SH-SY5Y (cell line): Measurements from ENCODE around the gene KCNIP3.

ENCODE experiments used
- GATA2 ChIP-seq: IDR thresholded peaks from 2 replicates; pipeline ENCODE4 v1.6.1; 2011; ENCODE audit warnings: mild to moderate bottlenecking, low read depth, low read length
- GATA3 ChIP-seq: IDR thresholded peaks from 2 replicates; pipeline ENCODE4 v1.6.1; 2011; ENCODE audit warnings: low read depth, mild to moderate bottlenecking, low read length, moderate library complexity

KCNIP3 gene

DNA sequence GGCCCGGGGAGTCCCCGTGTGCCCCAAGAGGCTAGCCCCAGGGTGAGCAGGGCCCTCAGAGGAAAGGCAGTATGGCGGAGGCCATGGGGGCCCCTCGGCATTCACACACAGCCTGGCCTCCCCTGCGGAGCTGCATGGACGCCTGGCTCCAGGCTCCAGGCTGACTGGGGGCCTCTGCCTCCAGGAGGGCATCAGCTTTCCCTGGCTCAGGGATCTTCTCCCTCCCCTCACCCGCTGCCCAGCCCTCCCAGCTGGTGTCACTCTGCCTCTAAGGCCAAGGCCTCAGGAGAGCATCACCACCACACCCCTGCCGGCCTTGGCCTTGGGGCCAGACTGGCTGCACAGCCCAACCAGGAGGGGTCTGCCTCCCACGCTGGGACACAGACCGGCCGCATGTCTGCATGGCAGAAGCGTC, 88.4 kb downstream of the KCNIP3 start:
- TF ChIP-seq GATA2 (no peak), GATA3 (no peak)

DNA sequence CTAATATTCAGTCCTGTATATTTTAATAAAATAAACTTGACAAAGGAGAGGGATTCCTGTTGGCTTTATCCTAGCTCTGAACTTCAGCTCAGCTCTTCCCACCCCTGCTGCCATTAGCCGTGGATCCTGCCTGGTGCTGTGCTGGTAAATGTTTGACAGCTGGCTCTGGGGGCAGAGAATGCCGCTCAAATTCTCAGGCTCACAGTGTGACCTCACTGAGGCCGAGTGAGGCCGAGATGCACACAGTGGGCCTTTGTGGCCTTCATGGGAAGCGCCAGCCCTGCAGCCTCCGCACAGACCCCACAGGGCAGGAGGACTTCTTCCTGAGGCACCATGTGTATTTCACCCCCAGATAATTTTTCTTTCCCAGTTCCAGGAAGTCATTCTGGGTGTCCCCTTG, 88.9 kb downstream of the KCNIP3 start:
- no peak for TF ChIP-seq GATA2
- TF ChIP-seq GATA3 = no peak

DNA sequence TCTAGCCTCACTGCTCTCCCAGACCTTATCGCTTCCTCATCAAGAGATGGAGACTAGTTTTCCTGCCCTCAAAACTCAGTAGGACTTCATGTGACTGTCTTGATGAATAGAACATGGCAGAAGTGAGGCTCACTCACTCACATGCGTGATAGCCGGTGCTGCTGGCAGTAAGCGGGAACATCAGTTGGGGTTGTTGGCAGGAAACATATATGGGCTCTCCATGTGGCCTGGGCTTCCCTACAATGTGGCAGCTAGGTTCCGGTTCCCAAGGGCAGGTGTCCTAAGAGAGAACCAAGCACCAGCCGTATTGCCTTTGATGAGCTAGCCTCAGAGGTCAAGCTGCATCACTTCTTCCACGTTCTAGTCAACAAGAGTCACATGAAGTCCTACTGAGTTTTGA, 90.2 kb downstream of the KCNIP3 start:
- no peak for TF ChIP-seq GATA3
- no peak for TF ChIP-seq GATA2

DNA sequence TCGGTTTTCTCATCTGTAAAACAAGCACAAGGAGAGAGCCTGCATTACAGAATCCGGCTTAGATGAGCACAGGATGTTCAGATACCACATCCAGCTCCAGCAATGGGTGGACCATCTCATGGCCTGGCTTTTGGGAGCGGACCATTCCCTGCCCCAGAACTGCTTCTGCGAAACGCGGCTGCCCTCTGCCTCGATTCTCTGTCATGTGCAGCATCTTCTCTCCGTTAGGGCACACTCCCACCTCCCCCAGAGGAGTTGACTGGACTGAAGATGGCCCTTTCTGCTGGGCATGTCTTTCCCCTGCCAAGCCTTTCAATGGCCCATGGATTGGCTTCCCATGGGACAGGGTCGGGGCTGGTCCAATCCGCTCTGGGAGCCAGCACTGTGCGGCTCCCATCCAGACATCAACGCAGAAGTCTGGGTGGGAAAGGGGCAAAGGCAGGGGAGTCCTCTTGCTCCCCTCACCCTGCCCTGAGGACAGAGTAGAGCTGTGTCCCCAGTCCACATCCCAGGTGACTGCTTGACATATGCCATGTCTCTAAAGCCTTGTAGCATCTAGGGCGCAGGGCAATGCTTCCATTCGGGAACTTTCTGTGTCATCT, 91.0 kb downstream of the KCNIP3 start:
- TF ChIP-seq GATA3 = no peak
- no peak for TF ChIP-seq GATA2

DNA sequence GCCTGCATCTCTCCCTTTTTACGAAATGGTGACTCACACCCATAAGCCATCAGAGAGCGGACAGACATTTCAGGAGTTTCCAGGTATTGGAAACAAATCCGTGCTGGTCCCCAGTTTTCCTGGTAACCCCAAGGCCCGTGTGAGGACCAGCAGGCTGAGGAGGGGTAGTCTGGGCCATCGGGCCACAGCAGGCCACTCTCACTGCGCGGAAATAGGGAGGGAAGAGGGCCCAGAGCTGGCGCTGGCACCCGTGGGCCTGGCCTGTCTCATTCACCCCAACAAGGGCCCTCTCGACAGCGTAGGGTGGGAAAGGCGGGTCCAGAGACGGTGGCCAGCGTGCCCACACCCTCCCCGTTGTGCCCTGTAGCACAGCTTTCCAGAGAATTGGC, 91.7 kb downstream of the KCNIP3 start:
- TF ChIP-seq GATA3 (no peak), GATA2 (no peak)

DNA sequence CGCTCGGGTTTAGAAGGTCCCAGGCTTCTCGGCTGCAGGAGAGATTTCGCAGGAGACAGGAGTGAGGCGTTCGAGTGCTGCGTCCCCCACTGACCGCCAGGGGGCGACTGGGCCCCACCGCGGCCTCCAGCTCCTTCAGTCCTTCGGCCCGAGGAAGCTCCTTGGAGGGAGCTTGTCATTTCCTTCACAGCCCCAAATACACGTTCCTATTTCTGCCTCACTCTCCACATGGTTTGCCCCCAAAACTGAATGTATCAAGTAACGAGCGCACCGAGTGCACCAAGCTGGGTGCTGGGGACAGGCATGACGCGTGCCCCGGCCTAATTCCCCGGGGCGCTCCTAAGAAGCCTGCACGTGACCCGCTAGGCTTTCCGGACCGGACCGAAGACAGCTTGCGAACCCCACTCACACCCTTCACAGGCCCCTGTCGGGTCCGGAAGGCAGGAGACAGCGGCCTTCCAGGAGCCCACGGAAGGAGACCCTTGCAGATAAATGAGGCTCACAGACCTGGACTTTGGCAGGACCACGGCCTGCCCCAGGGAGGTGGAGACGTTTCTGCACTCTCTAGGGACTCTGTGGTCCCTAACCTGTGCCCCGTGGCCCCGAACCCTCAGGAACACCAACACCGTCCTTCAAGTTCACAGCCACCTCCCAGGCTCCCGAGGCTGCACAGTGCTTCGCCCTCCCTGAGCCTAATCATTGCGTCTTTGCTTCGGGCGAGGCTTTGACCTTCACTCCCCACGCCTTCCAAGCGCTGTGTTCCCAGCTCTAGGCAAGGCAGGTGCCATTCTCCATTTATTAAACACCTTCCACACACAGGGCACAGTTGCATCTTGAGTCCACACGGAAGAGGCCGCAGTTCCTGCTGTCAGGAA, 92.3 kb downstream of the KCNIP3 start:
- TF ChIP-seq GATA2 (no peak), GATA3 (no peak)

DNA sequence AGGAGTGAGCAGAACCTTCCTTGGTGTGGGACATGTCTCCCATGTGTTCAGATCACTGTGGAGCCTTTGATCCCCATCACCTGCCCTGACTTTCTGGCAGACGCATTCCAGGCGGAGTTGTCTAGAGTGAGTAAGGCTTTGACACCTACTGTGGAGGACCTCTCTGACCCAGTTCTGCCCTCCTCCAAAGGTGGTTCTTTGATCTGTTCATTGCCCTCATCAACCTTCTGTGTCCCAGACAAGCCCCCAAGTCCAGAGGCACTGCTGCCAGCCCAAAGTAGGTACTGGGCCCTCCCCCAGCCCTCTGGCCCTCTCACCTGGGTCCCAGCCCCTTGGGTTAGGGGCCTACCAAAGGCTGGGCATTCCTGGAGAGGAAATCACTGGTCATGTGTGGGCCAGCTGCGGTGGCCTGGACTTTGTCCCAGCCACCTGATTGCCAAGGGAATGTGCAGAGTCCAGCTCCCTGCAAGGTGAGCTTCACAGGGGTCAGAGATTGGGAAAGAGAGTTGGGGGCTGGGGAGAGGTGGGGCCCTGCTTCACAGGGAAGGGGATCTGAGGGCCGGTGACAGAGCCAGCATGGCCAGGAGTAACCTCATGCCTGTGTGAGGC, 93.2 kb downstream of the KCNIP3 start:
- TF ChIP-seq GATA3 (no peak), GATA2 (no peak)

DNA sequence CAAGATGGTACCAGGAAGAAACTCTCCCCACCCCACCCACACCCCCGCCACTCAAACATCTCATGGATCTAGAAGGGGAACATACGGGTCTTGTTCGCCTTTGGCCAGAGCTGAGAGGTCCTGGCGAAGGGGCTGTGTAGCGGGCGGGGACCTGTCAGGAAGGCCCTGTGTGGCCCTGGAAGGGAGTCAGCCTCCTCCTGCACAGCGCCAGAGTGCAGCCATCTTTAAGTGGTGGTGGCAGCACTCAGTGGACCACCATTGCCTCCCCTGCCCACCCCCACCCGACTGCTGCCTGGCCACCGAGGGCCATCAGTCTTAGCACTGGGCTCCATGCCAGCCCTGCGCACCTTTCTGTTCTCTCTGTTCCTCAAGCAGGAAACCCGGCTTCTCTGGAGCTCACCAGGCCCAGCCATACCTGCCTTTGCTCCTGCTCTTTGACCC, 93.8 kb downstream of the KCNIP3 start:
- no peak for TF ChIP-seq GATA2
- TF ChIP-seq GATA3 = no peak

DNA sequence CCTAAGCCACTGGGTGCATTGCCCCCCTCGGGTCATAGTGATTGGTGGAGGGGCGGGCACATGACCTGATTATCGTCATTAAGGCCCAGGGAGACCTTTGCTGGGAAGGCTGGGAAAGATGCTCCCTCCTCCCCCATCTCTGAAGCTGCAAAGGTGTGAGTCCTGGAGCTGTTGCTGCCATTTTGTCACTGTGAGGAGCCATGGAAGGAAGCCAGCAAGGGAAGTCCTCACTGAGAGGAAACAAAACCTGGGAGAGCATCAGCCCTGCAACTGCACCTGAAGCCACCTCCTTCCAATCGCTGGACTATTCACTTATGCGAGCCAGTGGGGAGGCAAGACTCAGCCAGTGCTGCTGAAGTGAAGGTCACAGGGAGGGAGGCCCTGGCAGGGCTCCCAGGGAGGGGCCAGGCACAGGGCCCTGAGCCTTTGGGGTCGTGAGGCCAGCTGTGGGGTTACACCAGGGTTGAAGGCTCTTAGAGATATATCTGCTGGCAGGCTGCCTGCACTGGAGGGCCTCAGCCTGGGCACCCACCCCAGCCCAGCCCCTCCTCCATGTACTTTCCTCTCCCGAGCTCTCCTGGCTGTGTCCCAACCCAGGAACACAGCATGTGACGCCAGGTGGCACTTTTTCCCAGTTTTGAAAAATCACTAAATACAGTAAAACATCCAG, 94.6 kb downstream of the KCNIP3 start:
- TF ChIP-seq GATA2 (no peak), GATA3 (no peak)

DNA sequence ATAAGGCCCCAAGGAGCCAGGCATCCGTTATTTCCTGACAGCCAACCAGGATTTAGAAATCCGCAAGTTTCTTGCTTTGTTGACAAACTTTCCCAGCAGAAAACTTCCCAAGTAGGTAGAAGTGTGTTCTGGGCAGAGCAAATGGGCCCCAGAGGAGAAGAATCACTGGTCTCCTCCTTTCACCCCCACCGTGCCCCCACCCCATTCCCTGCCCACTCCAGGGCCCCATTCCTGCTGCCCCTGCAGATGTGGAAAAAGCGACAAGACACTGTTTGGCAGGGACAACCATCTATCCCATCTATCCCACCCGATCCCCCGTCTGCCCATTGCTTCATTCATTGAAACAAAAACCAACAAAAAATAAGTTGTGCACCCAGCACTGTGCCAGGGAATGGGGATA, 95.2 kb downstream of the KCNIP3 start:
- TF ChIP-seq GATA3 = no peak
- TF ChIP-seq GATA2 = no peak

DNA sequence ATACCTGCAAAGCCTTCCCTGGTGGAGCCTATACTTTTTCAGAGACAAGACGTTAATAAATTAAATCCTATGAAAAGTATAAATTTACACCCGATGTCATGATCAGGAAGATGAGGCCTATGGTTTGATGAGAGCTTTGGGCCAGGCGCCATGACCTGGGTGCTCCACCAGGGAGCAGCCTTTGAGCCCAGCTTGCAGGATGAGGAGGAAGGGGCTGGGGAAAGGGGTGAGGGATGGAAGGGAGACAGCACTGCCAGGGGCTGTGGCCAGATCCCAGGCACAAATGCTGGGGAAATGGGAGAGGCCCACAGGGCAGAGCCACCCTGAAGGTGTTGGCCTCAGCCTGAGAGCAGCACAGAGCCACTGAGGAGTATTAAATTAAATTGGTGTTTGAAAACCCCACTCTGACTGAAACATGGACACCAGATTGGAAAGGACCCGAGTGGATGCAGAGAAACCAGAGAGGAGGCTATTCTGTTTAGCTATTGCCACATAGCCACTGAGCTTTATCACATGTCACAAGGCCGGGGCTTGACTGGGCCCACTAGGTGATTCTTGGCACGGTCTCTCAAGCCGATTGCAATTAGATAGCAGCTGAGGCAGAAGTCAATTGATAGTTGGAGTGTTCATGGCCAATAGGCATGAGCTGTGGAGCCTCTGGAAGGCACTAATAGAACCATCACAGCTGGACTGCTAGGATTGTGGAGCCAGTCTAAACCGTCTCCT, 95.7 kb downstream of the KCNIP3 start:
- no peak for TF ChIP-seq GATA2
- TF ChIP-seq GATA3 = no peak

DNA sequence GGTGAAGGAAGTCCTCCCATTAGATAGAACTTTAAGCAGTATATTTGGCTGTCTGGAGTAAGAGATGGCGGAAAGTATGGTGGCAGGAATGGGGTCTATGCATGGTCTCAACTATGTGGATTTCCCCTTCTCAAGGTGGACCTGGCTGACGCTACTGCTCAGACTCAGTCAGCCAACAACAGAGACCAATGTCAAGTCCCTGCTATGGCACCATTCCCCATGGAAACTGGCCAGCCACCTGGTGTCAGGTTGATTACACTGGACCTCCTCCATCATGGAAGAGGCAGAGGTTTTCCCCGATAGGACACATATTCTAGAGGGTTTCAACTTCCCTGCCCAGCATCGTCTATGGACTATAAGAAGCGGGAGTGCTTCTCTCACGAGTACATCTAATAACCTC, 96.8 kb downstream of the KCNIP3 start:
- TF ChIP-seq GATA3 (no peak), GATA2 (no peak)

DNA sequence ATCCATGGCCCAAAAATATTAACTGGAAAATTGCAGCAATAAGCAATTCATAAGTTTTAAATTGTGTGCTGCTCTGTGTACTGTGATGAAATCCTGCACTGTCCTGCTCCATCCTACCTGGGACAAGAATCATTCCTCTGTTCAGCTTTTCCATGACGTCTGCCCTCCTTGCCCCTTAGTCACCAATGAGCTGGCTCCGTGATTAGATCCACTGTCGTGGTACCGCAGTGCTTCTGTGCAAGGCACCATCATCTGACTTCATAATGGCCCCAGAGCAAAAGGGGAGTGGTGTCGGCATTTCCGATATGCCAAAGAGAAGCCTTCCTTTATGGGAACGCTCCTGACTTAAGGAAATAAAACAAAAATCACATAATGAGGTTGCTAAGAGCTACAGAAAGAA, 101.9 kb downstream of the KCNIP3 start:
- TF ChIP-seq GATA2 (no peak), GATA3 (no peak)

DNA sequence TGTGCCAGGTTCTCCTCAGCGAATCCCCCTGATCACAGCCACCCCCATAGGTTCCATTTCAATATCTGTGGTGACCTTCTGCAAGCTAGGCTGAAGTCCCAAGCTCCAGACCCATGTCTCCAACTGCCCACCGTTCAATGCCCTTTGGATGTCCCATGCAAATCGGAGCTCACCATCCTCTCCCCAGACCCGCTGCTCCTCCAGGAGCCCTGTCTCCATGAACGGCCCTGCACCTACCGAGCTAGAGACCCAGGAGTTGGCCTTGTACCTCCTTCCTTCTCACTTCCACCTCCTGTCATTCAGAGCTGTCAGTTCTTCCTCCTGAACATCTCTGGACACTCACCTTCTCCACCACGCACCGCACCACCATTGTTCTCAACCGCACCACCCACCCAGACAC, 104.3 kb downstream of the KCNIP3 start:
- no peak for TF ChIP-seq GATA3
- TF ChIP-seq GATA2 = no peak
